Measurements from ENCODE around the gene OTOGL. TPM values are rescaled to one million over a fixed set of nuclear protein-coding genes. Genes with fewer than 3 reads are reported as not detected.

OTOGL gene
- total and polyA plus RNA-seq, 9 donors: 0.05 to 0.26 (median 0.12) TPM; not detected in 2

DNA sequence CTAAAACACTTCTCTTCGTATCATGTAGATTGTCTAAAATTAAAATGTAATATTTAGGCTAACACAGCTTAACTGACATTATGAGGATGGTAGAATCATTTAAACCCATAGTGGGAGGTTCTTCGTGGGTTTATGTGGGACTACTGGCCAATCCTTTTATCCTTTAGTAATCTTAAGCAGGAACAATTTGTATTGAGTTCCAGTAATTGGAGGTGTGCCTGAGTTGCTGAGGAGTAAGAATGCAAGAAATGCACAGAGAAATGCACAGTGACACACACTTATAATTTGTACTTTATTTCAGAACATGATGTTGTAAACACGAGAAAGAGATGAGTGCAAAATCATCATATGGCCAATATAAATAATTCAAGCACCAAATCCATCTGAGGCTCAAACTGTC lies 22.3 kb downstream of the OTOGL start:
- Histone ChIP-seq H3K4me1 (ENCODE audit: insufficient read depth) (peaks cover 1% of the 10 kb centered on the region), H3K4me3 (no peak overlapping the region), H3K9me3 (no peaks in the 10 kb centered on the region), H3K27ac (no peak overlapping the region), H3K27me3 (no peaks in the 10 kb centered on the region), H3K36me3 (no peaks in the 10 kb centered on the region)
- DNase-seq: no peak
- WGBS, 3 donors: 50 to 54% (median 53%) methylated on average over 3 of the region's 3 CpGs
- intact Hi-C loops (cut with DNase I): no loop called here
- TF ChIP-seq EP300 (IDR thresholded peaks at IDR 0.05) (no peak), POLR2A (IDR thresholded peaks at IDR 0.05) (no peak)
- TF ChIP-seq, protein P1, sequence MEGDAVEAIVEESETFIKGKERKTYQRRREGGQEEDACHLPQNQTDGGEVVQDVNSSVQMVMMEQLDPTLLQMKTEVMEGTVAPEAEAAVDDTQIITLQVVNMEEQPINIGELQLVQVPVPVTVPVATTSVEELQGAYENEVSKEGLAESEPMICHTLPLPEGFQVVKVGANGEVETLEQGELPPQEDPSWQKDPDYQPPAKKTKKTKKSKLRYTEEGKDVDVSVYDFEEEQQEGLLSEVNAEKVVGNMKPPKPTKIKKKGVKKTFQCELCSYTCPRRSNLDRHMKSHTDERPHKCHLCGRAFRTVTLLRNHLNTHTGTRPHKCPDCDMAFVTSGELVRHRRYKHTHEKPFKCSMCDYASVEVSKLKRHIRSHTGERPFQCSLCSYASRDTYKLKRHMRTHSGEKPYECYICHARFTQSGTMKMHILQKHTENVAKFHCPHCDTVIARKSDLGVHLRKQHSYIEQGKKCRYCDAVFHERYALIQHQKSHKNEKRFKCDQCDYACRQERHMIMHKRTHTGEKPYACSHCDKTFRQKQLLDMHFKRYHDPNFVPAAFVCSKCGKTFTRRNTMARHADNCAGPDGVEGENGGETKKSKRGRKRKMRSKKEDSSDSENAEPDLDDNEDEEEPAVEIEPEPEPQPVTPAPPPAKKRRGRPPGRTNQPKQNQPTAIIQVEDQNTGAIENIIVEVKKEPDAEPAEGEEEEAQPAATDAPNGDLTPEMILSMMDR (IDR thresholded peaks at IDR 0.05): no peak

DNA sequence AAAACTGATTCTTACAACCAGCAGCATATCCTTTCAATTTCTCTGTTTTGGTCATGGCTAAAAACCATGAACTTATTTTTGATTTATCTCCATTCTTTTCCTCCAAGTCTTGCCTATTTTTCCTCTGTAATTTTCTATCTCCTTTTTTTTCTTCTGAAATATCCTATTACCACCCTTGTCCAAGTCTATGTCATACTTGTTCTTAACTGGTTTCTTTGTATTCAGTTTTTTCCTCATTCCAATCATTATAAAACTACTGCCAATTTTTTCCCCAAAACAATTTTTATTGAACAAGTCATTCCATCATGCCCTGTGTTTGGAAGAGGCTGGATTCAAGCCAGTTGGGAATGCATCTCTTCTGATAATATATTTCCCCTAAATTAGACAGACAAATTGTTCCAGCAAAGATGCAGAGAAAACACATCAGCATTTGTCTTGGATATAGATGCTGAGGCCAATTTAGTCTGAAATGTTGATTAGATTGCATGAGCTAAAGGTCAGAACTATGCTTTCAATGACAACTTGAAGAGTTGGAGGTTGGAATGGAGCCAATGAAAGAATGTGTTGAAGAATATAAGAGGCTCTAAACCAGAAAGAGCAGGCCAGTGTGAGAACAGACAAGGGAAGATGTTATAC lies 30.7 kb downstream of the OTOGL start:
- Histone ChIP-seq H3K9me3 (no peaks in the 10 kb centered on the region), H3K4me3 (no peak overlapping the region), H3K36me3 (no peaks in the 10 kb centered on the region), H3K27me3 (no peaks in the 10 kb centered on the region), H3K27ac (no peak overlapping the region), H3K4me1 (ENCODE audit: insufficient read depth) (no peaks in the 10 kb centered on the region)
- TF ChIP-seq EP300 (IDR thresholded peaks at IDR 0.05): no peak
- TF ChIP-seq POLR2A (IDR thresholded peaks at IDR 0.05): no peak
- TF ChIP-seq, protein P1 (IDR thresholded peaks at IDR 0.05): no peak
- intact Hi-C loops (cut with DNase I): no loop called here
- no peak for DNase-seq

DNA sequence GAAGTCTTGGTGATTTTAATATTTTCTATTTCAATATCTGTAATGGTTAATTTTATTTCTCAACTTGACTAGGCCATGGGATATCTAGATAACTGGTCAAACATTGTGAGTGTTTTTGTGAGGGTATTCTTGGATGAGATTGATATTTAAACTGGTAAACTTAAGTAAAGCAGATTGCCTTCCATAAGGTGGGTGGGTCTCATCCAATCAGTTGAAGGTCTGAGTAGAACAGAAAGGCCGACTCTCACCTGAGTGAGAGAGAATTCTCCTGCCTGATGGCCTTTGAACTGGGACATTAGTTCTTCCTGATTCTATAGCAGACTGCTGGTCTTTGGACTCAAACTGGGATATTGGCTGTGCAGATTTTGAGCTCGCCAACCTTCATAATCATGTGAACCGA lies 36.3 kb downstream of the OTOGL start:
- DNase-seq: no peak
- Histone ChIP-seq H3K9me3 (no peaks in the 10 kb centered on the region), H3K27me3 (no peaks in the 10 kb centered on the region), H3K4me3 (no peak overlapping the region), H3K36me3 (no peaks in the 10 kb centered on the region), H3K4me1 (ENCODE audit: insufficient read depth) (no peaks in the 10 kb centered on the region), H3K27ac (no peak overlapping the region)
- WGBS, 3 donors: 95 to 99% (median 98%) methylated on average over 3 of the region's 3 CpGs
- TF ChIP-seq EP300 (IDR thresholded peaks at IDR 0.05) (no peak), POLR2A (IDR thresholded peaks at IDR 0.05) (no peak)
- TF ChIP-seq, protein P1 (IDR thresholded peaks at IDR 0.05): no peak
- intact Hi-C loops (cut with DNase I): no loop called here

DNA sequence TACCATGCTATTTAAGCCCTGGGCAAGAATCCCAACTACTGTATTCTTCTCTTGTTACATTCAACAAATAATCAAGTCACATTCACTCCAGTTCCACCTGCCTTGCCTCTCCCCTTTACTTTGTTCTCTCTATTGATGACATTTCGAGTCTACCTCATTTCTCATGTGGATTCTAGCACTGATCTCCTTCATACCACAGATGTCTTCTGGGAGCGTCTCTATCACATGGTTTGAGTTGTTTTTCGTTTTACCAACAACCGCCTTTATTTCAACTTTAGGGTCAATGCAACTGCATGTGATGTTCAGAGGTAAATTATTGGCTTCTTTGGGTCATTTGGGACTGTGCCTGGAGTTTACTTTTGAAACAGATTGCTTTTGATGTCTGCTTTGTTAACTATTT lies 40.7 kb downstream of the OTOGL start:
- intact Hi-C loops (cut with DNase I): no loop called here
- no peak overlapping the region for H3K4me3 ChIP-seq
- no peaks in the 10 kb centered on the region for H3K36me3 ChIP-seq
- TF ChIP-seq, protein P1 (IDR thresholded peaks at IDR 0.05): no peak
- TF ChIP-seq EP300 (IDR thresholded peaks at IDR 0.05): no peak
- TF ChIP-seq POLR2A (IDR thresholded peaks at IDR 0.05): no peak
- no peak for DNase-seq
- no peaks in the 10 kb centered on the region for H3K4me1 ChIP-seq (ENCODE audit: insufficient read depth)
- no peaks in the 10 kb centered on the region for H3K27me3 ChIP-seq
- 81 to 92% (median 83%) methylated on average over 4 of the region's 4 CpGs for WGBS, 3 donors
- no peaks in the 10 kb centered on the region for H3K9me3 ChIP-seq
- no peak overlapping the region for H3K27ac ChIP-seq

Measured in ovary (tissue), 9 donors.